Stomach (tissue), 9 donors: ENCODE data around the gene DRD2. TPM values are rescaled to one million over a fixed set of nuclear protein-coding genes. Genes with fewer than 3 reads are reported as not detected.

Experiments used
- DNase-seq, 2 donors: peaks; one replicate each; pipeline versions ENCODE4 v3.0.0 to v3.0.0-alpha.2; 2013 to 2019
- H3K27ac ChIP-seq, 5 donors: fragments of 200-600 bp in 4 of 5; sonication (generic) in 4 of 5; one replicate each; pipeline ENCODE4 v1.5.1; 2013 to 2019; ENCODE audit warnings: mild to moderate bottlenecking in 1 of 5, moderate library complexity in 1 of 5
- H3K27me3 ChIP-seq, 3 donors: fragments of 200-600 bp; sonication (generic); one replicate each; pipeline ENCODE4 v1.5.1; 2017 to 2019; ENCODE audit warnings: mixed run types in 1 of 3
- H3K36me3 ChIP-seq, 4 donors: fragments of 200-600 bp; sonication (generic); 1 replicate in 3 of 4; 2 replicates in 1 of 4; pipeline ENCODE4 v1.5.1; 2016 to 2019
- H3K4me1 ChIP-seq, 4 donors: fragments of 200-600 bp; sonication (generic); one replicate each; pipeline ENCODE4 v1.5.1; 2016 to 2019
- H3K4me3 ChIP-seq, 4 donors: fragments of 200-600 bp; sonication (generic) in 3 of 4; one replicate each; pipeline ENCODE4 v1.5.1; 2016 to 2019; ENCODE audit warnings: mild to moderate bottlenecking in 1 of 4
- H3K9me3 ChIP-seq, 4 donors: fragments of 200-600 bp; sonication (generic); one replicate each; pipeline ENCODE4 v1.5.1; 2016 to 2019
- EP300 ChIP-seq: sonication (generic); formaldehyde crosslinking; IDR thresholded peaks from one replicate; pipeline ENCODE4 v1.6.1; 2017; ENCODE audit warnings: antibody characterized with exemption
- POLR2A ChIP-seq, 4 donors: fragments of 450-650 bp; IDR thresholded peaks; one replicate each; pipeline ENCODE4 v1.6.1; 2016; ENCODE audit warnings: antibody characterized with exemption in 4 of 4, control low read depth in 2 of 4, mild to moderate bottlenecking in 1 of 4, moderate library complexity in 1 of 4
- POLR2AphosphoS5 ChIP-seq, 3 donors: sonication (generic); formaldehyde crosslinking; IDR thresholded peaks; one replicate each; pipeline ENCODE4 v1.6.1; 2016; ENCODE audit warnings: antibody characterized with exemption in 3 of 3
- WGBS, 5 donors: extraction: QIAGEN DNeasy Blood & Tissue Kit in 3 of 5; methylation state at CpG; one replicate each; pipeline versions ENCODE4 v1.1.5 to v1.1.7; 2013 to 2018; 5-methylcytosine and 5-hydroxymethylcytosine counted together
- intact Hi-C: fragments of 100-400 bp; cut with DNase I; formaldehyde crosslinking; loops from one replicate; pipeline ENCODE4 v1.15.1; 2023; ENCODE audit warnings: low total_unique reads
- polyA plus RNA-seq, 3 donors: library from polyadenylated mRNA; stranded (reverse); fragments of 200-250 nt; gene quantifications; one replicate each; pipeline ENCODE4 v1.2.3, GENCODE V29; 2013
- total RNA-seq, 5 donors: library from RNA; depleted of rRNA; stranded (reverse); fragments of >200 nt; gene quantifications; one replicate each; pipeline versions ENCODE4 v1.1.0 to v1.2.3, GENCODE V29; 2014 to 2016
- TF ChIP-seq, protein P1 (sequence below), 7 experiments: fragments of 450-650 bp in 4 of 7; fragments of 200-600 bp in 3 of 7; sonication (generic) in 3 of 7; IDR thresholded peaks; one replicate each; pipeline ENCODE4 v1.5.1; 2016 to 2019; ENCODE audit warnings: antibody characterized with exemption in 7 of 7, control low read depth in 2 of 7, mild to moderate bottlenecking in 1 of 7
- donor health status: healthy with polysubstance abuse.
- donor health status: Bipolar disorder and iron deficiency.
- donor health status: healthy.

DRD2 gene
- total and polyA plus RNA-seq, 8 donors, result 0.03 TPM; not detected in 7

- 54 to 64% (median 59%) methylated on average over 4 of the region's 4 CpGs for WGBS, 5 donors
- H3K36me3 ChIP-seq, result no peaks in the 10 kb centered on the region
- H3K4me3 ChIP-seq, result no peak overlapping the region
- no peak overlapping the region for H3K27ac ChIP-seq
- intact Hi-C loops, result no loop called here
- H3K9me3 ChIP-seq, result no peaks in the 10 kb centered on the region
- H3K4me1 ChIP-seq, result no peaks in the 10 kb centered on the region
- H3K27me3 ChIP-seq, result peaks cover 0 to 23% (median 0%) of the 10 kb centered on the region in 3 donors
- TF ChIP-seq, protein P1, sequence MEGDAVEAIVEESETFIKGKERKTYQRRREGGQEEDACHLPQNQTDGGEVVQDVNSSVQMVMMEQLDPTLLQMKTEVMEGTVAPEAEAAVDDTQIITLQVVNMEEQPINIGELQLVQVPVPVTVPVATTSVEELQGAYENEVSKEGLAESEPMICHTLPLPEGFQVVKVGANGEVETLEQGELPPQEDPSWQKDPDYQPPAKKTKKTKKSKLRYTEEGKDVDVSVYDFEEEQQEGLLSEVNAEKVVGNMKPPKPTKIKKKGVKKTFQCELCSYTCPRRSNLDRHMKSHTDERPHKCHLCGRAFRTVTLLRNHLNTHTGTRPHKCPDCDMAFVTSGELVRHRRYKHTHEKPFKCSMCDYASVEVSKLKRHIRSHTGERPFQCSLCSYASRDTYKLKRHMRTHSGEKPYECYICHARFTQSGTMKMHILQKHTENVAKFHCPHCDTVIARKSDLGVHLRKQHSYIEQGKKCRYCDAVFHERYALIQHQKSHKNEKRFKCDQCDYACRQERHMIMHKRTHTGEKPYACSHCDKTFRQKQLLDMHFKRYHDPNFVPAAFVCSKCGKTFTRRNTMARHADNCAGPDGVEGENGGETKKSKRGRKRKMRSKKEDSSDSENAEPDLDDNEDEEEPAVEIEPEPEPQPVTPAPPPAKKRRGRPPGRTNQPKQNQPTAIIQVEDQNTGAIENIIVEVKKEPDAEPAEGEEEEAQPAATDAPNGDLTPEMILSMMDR (IDR thresholded peaks at IDR 0.05), result no peak
- TF ChIP-seq POLR2A (IDR thresholded peaks at IDR 0.05) (no peak), POLR2AphosphoS5 (IDR thresholded peaks at IDR 0.05) (no peak), EP300 (no peak)
- DNase-seq, result no peak
Observed at GRCh38 chr11:113504586-113504985, 29.4 kb upstream of the DRD2 start.

GRCh38 chr11:113504071-113504470, 28.9 kb upstream of the DRD2 start:
- Histone ChIP-seq H3K4me3 (no peak overlapping the region), H3K9me3 (no peaks in the 10 kb centered on the region), H3K36me3 (no peaks in the 10 kb centered on the region), H3K4me1 (no peaks in the 10 kb centered on the region), H3K27me3 (peaks cover 0 to 23% (median 0%) of the 10 kb centered on the region in 3 donors), H3K27ac (no peak overlapping the region)
- WGBS, 5 donors, result 69 to 79% (median 73%) methylated on average over 3 of the region's 3 CpGs
- TF ChIP-seq EP300 (no peak), POLR2A (IDR thresholded peaks at IDR 0.05) (no peak), POLR2AphosphoS5 (IDR thresholded peaks at IDR 0.05) (no peak)
- TF ChIP-seq, protein P1 (IDR thresholded peaks at IDR 0.05), result no peak
- intact Hi-C loops, result no loop called here
- DNase-seq, result no peak

DNA sequence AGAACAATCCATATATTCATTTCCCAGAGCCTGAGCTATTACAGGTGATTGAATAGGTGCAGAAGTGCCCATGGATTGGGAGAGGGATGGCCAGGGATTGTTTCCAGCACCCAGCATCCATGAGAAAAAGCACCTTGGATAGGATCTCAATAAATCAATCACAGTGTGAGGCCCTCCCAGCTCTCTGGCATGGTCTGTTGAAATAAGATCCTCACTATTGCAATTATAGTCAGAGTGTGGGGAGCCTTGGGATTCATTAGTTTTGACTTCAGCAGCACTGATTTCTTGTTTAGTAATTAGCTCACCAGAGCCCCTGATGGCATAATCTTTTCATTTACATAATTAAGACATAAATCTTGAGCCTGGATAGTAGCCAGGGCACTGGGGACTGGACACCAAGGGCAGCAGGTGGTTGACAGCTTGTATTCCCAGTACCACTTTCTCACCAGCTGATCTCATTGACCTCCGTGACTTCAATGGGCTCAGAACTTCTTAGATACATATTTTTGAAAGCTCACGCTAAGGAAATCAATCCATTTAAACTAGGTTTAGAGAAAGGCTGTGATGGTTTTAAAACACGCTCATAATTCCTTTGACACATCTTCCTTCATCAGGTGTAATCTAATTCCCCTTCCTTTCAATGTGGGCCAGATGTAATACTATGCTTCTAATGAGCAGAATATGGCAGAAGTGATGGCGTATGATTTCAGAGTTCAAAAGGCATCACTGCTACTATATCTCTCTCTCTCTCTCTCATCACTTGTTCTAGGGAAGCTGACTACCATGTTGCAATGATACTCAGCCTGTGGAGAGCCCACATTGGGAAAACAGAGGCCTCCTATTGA, 22.1 kb upstream of the DRD2 start:
- H3K4me3 ChIP-seq, result no peak overlapping the region
- H3K27ac ChIP-seq, result no peak overlapping the region
- 78 to 90% (median 86%) methylated on average over 4 of the region's 4 CpGs for WGBS, 5 donors
- peaks cover 0 to 13% (median 0%) of the 10 kb centered on the region in 3 donors for H3K27me3 ChIP-seq
- no peaks in the 10 kb centered on the region for H3K4me1 ChIP-seq
- H3K9me3 ChIP-seq, result no peaks in the 10 kb centered on the region
- TF ChIP-seq POLR2A (IDR thresholded peaks at IDR 0.05), result no peak
- TF ChIP-seq, protein P1 (IDR thresholded peaks at IDR 0.05), result no peak
- TF ChIP-seq POLR2AphosphoS5 (IDR thresholded peaks at IDR 0.05), result no peak
- no peak for TF ChIP-seq EP300
- intact Hi-C loops, result no loop called here
- DNase-seq, result peak in 1 of 2 donors; percentile 10
- no peaks in the 10 kb centered on the region for H3K36me3 ChIP-seq

DNA sequence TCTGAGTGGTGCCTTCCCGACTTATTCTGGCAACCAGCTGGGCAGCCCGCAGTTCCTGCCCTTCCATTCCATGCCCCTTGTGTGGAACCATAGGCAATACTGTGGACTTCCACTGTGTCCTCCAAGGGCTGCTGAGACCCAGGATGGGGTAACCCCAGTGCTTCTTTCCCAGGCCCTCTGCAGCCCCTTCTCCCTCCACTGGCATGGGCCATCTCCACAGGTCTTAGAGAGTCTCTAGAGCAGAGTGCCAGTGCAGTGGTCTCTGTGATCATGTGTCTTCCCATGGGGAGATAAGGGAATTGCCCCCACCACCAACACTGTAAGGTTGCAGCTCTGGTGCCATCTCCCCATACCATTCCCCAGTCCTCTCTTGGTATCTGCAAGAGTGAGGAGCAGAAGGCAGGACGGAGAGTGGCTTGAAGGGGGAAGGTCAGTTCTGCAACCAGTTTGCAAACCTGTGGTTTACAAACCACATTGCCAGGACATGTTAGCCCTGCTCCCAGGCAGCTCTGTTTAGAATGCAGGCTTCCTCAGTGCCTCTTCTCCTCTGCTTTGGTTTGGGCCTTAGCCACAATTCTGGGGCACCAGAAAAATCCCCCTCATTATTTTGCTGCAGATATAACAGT, 20.9 kb upstream of the DRD2 start:
- peaks cover 0 to 5% (median 0%) of the 10 kb centered on the region in 3 donors for H3K27me3 ChIP-seq
- H3K4me1 ChIP-seq, result no peaks in the 10 kb centered on the region
- WGBS, 5 donors, result 36 to 90% (median 73%) methylated on average over 1 to 3 of the region's 3 CpGs
- H3K27ac ChIP-seq, result no peak overlapping the region
- no peaks in the 10 kb centered on the region for H3K36me3 ChIP-seq
- no peak for DNase-seq
- TF ChIP-seq POLR2AphosphoS5 (IDR thresholded peaks at IDR 0.05), result no peak
- no peaks in the 10 kb centered on the region for H3K9me3 ChIP-seq
- H3K4me3 ChIP-seq, result no peak overlapping the region
- intact Hi-C loops, result no loop called here
